ENCODE data around the gene FSD1.

Gene FSD1

DNA sequence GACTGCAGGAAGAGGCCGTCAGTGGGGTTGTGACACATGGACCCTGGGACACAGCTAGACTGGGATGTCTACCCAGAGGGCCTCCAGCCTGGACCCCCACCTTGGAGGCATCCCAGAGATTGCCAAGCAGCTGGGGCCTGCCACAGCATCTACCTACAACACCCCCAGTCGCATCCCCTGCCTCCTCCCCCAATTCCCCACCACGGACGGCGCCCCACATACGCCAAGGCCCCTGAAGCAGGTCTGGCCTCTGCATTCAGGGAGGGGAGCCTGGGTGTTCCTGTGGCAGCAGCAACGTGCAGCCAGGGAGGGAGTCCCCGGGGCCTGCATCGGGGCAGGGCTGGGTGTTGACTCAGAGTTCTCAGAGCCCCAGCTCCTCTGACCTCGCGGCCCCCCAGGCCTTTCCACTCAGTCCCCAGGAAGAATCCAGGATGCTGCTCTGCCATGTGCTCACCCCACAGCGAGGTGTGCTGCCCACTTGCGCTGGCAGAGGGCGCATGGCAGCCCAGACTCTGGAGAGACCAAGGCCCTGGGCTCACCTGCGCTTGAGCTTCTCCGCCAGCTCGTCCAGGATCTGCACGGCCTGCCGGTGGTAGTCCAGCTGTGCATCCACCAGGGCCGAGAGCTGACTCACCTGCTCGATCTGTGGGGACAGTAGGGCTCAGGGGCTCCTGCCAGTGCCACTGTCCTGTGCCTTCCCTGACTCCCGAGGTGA lies 58.6 kb downstream of the FSD1 start:
- Histone ChIP-seq H3K36me3 (ENCODE audit: control insufficient read depth, insufficient read depth, low read length) (peaks cover 71% of the 10 kb centered on the region), H3K9me3 (ENCODE audit: control insufficient read depth, low read length) (no peaks in the 10 kb centered on the region), H3K4me3 (ENCODE audit: insufficient read depth, low read depth, low read length, poor library complexity, severe bottlenecking) (no peak overlapping the region), H3K4me1 (ENCODE audit: control insufficient read depth, insufficient read depth, low read length, poor library complexity, severe bottlenecking) (peaks cover under 1% of the 10 kb centered on the region), H3K27me3 (replicated peaks; ENCODE audit: control insufficient read depth, insufficient read depth, low read length, poor library complexity, severe bottlenecking) (no peaks in the 10 kb centered on the region), H3K27ac (ENCODE audit: insufficient read depth, low read length, poor library complexity, severe bottlenecking) (no peak overlapping the region)
- DNase-seq = no peak

- Histone ChIP-seq H3K4me3 (ENCODE audit: insufficient read depth, low read depth, low read length, poor library complexity, severe bottlenecking) (no peak overlapping the region), H3K36me3 (ENCODE audit: control insufficient read depth, insufficient read depth, low read length) (peaks cover 67% of the 10 kb centered on the region), H3K9me3 (ENCODE audit: control insufficient read depth, low read length) (no peaks in the 10 kb centered on the region), H3K4me1 (ENCODE audit: control insufficient read depth, insufficient read depth, low read length, poor library complexity, severe bottlenecking) (peaks cover 8% of the 10 kb centered on the region), H3K27ac (ENCODE audit: insufficient read depth, low read length, poor library complexity, severe bottlenecking) (no peak overlapping the region), H3K27me3 (replicated peaks; ENCODE audit: control insufficient read depth, insufficient read depth, low read length, poor library complexity, severe bottlenecking) (no peaks in the 10 kb centered on the region)
- DNase-seq = no peak
Measured at GRCh38 chr19:4363571-4364304, 59.3 kb downstream of the FSD1 start.

DNA sequence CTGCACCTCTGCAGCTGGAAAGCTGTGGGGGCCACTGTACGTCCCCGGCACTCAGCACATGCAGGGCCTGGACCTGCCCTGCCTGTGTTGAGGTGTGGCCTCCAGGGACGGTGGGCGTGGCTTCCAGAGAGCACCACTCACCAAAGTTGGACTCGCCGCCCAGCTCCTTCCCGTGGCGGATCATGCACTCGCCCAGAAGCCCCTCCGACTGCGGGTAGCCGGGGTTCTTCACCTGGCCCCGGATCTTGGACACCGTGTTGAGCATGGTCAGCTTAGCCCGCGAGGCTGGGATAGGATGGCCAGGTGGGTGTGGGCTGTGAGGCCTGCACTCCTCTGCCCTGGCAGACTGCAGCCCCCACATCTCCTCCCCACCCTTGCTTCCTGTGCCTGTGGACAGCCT lies 60.9 kb downstream of the FSD1 start:
- Histone ChIP-seq H3K4me1 (ENCODE audit: control insufficient read depth, insufficient read depth, low read length, poor library complexity, severe bottlenecking) (peaks cover 24% of the 10 kb centered on the region), H3K36me3 (ENCODE audit: control insufficient read depth, insufficient read depth, low read length) (peaks cover 55% of the 10 kb centered on the region), H3K27ac (ENCODE audit: insufficient read depth, low read length, poor library complexity, severe bottlenecking) (no peak overlapping the region), H3K9me3 (ENCODE audit: control insufficient read depth, low read length) (no peaks in the 10 kb centered on the region), H3K27me3 (replicated peaks; ENCODE audit: control insufficient read depth, insufficient read depth, low read length, poor library complexity, severe bottlenecking) (no peaks in the 10 kb centered on the region), H3K4me3 (ENCODE audit: insufficient read depth, low read depth, low read length, poor library complexity, severe bottlenecking) (no peak overlapping the region)
- no peak for DNase-seq

DNA sequence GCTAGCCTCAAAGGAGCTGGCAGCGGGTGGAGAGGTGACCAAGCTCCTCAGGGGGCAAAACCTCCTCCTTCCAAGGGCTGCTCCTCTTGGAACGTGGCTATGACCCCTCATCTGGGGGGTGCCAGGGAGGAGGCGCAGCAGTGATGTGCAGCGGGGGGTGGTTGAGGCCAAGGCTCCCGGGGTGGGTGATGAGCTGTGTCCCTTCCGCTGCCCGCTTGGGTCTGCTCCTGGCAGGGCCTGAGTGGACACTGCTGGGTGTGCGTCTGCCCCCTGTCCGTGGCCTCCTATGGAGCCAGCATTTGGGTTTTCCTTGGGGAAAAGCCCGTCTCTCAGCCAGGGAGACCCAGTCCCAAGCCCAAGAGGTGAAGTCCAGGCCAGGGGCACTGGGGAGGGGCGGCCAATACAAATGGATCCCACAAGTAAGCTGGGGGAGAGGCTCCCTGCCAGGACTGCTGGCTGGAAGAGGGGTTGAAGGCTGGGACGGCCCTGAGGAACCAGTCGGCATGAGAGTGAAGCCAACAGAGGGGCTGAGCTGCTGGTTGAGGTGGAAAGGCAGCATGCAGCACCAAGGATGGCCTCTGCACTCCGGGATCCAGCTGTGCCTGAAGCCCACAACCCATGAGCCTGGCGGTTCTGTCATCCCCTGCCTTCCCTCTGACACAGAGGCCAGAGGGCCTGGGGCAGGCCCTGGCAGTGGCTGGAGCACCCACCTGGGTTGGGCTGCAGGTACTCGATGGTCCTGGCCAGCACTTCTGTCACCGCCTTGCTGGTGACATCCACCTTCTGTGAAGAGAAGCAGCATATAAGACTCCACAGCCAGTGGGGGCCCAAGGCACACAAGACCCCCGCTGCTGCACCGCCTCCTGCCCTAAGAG lies 61.6 kb downstream of the FSD1 start:
- Histone ChIP-seq H3K9me3 (ENCODE audit: control insufficient read depth, low read length) (no peaks in the 10 kb centered on the region), H3K36me3 (ENCODE audit: control insufficient read depth, insufficient read depth, low read length) (peaks cover 48% of the 10 kb centered on the region), H3K27me3 (replicated peaks; ENCODE audit: control insufficient read depth, insufficient read depth, low read length, poor library complexity, severe bottlenecking) (no peaks in the 10 kb centered on the region), H3K4me3 (ENCODE audit: insufficient read depth, low read depth, low read length, poor library complexity, severe bottlenecking) (no peak overlapping the region), H3K27ac (ENCODE audit: insufficient read depth, low read length, poor library complexity, severe bottlenecking) (no peak overlapping the region), H3K4me1 (ENCODE audit: control insufficient read depth, insufficient read depth, low read length, poor library complexity, severe bottlenecking) (peaks cover 30% of the 10 kb centered on the region)
- DNase-seq = no peak

DNA sequence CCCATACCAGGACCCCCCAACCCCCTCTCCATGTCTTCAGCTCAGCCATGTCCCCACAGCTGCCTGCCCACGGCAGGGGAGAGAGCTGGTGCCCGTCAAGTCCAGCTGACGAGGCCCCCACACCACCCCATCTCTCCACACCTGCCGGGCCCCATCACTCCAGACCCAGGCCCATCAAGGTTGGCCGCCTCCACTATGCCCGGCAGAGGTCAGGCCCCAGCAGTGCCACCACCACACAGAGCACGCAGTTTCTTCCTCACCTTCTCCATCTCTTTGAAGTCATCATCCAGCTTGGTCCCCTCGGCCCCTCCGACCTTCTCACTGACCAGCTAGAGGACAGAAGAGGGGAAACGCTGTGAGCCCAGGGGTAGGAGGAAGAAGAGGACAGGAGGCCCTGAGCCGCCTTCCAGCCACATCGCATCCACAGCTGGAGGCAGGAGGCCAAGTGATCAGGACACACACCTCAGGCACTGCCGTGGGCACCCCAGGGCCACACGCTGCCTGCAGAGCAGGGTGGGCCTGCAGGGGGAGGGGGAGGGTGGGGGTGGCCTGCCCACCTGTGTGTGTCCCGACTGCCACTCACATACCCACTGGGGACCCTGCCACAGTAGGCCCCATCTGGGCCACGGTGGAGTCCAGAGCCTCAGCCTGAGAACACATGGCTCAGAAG lies 62.4 kb downstream of the FSD1 start:
- Histone ChIP-seq H3K4me1 (ENCODE audit: control insufficient read depth, insufficient read depth, low read length, poor library complexity, severe bottlenecking) (peaks cover 31% of the 10 kb centered on the region), H3K27me3 (replicated peaks; ENCODE audit: control insufficient read depth, insufficient read depth, low read length, poor library complexity, severe bottlenecking) (no peaks in the 10 kb centered on the region), H3K27ac (ENCODE audit: insufficient read depth, low read length, poor library complexity, severe bottlenecking) (no peak overlapping the region), H3K4me3 (ENCODE audit: insufficient read depth, low read depth, low read length, poor library complexity, severe bottlenecking) (no peak overlapping the region), H3K9me3 (ENCODE audit: control insufficient read depth, low read length) (no peaks in the 10 kb centered on the region), H3K36me3 (ENCODE audit: control insufficient read depth, insufficient read depth, low read length) (peaks cover 40% of the 10 kb centered on the region)
- no peak for DNase-seq

GRCh38 chr19:4367336-4367723 lies 62.9 kb downstream of the FSD1 start:
- Histone ChIP-seq H3K9me3 (ENCODE audit: control insufficient read depth, low read length) (no peaks in the 10 kb centered on the region), H3K36me3 (ENCODE audit: control insufficient read depth, insufficient read depth, low read length) (peaks cover 38% of the 10 kb centered on the region), H3K27ac (ENCODE audit: insufficient read depth, low read length, poor library complexity, severe bottlenecking) (no peak overlapping the region), H3K4me3 (ENCODE audit: insufficient read depth, low read depth, low read length, poor library complexity, severe bottlenecking) (no peak overlapping the region), H3K27me3 (replicated peaks; ENCODE audit: control insufficient read depth, insufficient read depth, low read length, poor library complexity, severe bottlenecking) (no peaks in the 10 kb centered on the region), H3K4me1 (ENCODE audit: control insufficient read depth, insufficient read depth, low read length, poor library complexity, severe bottlenecking) (peaks cover 34% of the 10 kb centered on the region)
- no peak for DNase-seq

DNA sequence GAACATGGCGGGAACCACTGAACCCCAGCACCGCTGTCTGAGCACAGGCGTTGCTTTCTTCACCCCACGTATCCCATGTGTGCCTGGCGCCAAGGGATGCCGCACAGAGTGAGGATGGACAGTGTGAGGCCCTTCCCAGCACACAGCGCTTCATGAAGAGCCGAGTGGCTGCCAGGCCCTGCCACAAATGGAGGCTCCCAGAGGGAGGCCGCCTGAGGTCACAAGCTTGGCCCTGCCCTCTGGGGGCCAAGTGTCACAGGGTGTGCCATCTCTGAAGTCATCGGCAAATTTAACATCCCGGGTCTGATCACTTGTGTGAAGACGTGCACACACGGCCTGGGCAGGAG lies 63.4 kb downstream of the FSD1 start:
- H3K27me3 ChIP-seq (replicated peaks; ENCODE audit: control insufficient read depth, insufficient read depth, low read length, poor library complexity, severe bottlenecking) = no peaks in the 10 kb centered on the region
- no peak overlapping the region for H3K4me3 ChIP-seq (ENCODE audit: insufficient read depth, low read depth, low read length, poor library complexity, severe bottlenecking)
- H3K27ac ChIP-seq (ENCODE audit: insufficient read depth, low read length, poor library complexity, severe bottlenecking) = peak overlapping the region; percentile 79
- no peak for DNase-seq
- H3K36me3 ChIP-seq (ENCODE audit: control insufficient read depth, insufficient read depth, low read length) = peaks cover 34% of the 10 kb centered on the region
- H3K4me1 ChIP-seq (ENCODE audit: control insufficient read depth, insufficient read depth, low read length, poor library complexity, severe bottlenecking) = peaks cover 38% of the 10 kb centered on the region
- no peaks in the 10 kb centered on the region for H3K9me3 ChIP-seq (ENCODE audit: control insufficient read depth, low read length)

GRCh38 chr19:4368128-4368820 lies 63.9 kb downstream of the FSD1 start:
- no peaks in the 10 kb centered on the region for H3K27me3 ChIP-seq (replicated peaks; ENCODE audit: control insufficient read depth, insufficient read depth, low read length, poor library complexity, severe bottlenecking)
- no peak for DNase-seq
- no peak overlapping the region for H3K4me3 ChIP-seq (ENCODE audit: insufficient read depth, low read depth, low read length, poor library complexity, severe bottlenecking)
- H3K36me3 ChIP-seq (ENCODE audit: control insufficient read depth, insufficient read depth, low read length) = peaks cover 29% of the 10 kb centered on the region
- H3K27ac ChIP-seq (ENCODE audit: insufficient read depth, low read length, poor library complexity, severe bottlenecking) = peak overlapping the region; percentile 79
- H3K4me1 ChIP-seq (ENCODE audit: control insufficient read depth, insufficient read depth, low read length, poor library complexity, severe bottlenecking) = peaks cover 41% of the 10 kb centered on the region
- H3K9me3 ChIP-seq (ENCODE audit: control insufficient read depth, low read length) = no peaks in the 10 kb centered on the region

DNA sequence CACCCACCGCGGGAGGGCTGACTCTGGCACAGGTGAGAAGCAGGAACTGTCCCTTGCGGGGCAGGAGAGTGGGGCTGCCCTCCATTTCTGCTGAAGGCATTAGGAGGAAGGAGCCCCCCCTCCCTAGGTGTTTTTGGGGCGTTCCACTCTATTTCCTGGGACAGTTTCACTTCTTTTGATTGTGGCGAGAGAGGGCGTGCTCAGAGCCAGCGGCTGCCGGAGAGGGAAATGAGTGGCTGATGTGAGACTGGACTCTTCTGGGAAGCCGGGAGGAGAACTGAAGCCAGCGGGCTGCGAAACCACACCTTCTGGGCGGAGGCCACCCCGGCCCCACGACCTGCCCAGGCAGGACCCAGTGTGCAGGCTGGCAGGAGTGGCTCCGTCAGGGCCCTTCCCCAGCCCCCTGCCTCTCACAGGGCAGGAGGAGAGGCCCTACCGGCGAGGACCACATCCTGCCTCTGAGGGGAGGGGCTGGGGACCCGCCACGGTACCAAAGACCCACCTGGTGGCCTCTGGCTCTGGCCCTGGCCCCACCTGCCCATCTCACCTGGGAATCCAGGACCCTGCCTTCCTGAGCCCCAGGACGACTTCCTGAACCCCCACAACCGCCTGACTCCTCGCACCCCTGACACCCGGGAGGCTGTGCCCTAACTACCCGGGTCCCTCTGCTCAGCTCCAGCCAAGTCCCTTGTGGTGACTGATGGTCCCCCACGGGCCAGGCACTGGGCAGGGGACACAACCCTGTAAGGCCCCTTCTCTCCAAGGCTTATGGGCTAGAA lies 64.9 kb downstream of the FSD1 start:
- DNase-seq = peak; percentile 65 to 71 (median 68)
- no peaks in the 10 kb centered on the region for H3K9me3 ChIP-seq (ENCODE audit: control insufficient read depth, low read length)

More for the DNA sequence above, 64.9 kb downstream of the FSD1 start:
- Histone ChIP-seq H3K36me3 (ENCODE audit: control insufficient read depth, insufficient read depth, low read length) (peaks cover 19% of the 10 kb centered on the region), H3K27me3 (replicated peaks; ENCODE audit: control insufficient read depth, insufficient read depth, low read length, poor library complexity, severe bottlenecking) (no peaks in the 10 kb centered on the region), H3K4me3 (ENCODE audit: insufficient read depth, low read depth, low read length, poor library complexity, severe bottlenecking) (peak overlapping the region; percentile 76), H3K27ac (ENCODE audit: insufficient read depth, low read length, poor library complexity, severe bottlenecking) (peak overlapping the region; percentile 79), H3K4me1 (ENCODE audit: control insufficient read depth, insufficient read depth, low read length, poor library complexity, severe bottlenecking) (peaks cover 43% of the 10 kb centered on the region)

Data from effector memory CD4-positive, alpha-beta T cell (primary cell).